Measurements from ENCODE around the gene SESN2.
"Not testable (repeated sequence)": the region's sequence is repeated elsewhere in the genome, so short reads cannot be mapped to it uniquely, and the experiment has no call there.

The SESN2 gene

DNA sequence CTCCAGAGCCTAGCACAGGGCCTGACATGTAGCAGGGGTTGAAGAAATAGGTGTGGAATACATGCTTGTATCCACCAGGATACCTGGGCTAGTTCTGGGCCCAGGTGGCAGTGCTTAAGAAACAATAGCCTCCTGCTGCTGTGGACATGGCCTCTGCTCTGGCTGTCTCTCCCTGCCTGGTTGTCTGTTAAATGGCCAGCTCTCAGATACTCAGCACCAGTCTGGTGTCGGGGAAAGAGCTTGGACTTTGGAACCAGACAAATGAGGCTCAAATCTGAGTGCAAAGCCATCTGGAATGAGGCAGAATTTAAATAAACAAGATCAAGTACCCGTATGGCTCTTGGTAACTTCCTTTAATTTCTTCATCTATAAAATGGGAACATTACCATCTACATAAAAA is 31.5 kb downstream of the SESN2 start:
- no peak for DNase-seq

- no peak for DNase-seq
Observed at GRCh38 chr1:28291711-28292110, 32.4 kb downstream of the SESN2 start.

DNA sequence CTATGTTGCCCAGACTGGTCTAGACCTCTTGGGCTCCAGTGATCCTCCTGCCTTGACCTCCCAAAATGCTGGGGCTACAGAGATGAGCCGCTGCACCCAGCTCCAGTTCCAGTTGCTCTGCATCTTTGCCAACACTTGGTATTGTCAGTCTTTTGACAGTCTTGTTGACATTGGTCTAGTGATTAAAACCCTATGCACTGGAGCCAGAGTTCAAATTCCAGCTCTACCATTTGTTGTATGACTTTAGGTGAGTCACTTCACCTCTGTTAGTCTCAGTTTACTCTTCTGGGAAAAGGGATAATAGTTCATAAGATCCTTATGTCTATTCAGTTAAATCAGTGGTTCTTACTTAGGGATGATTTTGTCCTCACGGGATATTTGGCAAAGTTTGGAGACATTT is 36.6 kb downstream of the SESN2 start:
- DNase-seq, result no peak

- no peak for DNase-seq
Observed at GRCh38 chr1:28296401-28297261, 37.3 kb downstream of the SESN2 start.

DNA sequence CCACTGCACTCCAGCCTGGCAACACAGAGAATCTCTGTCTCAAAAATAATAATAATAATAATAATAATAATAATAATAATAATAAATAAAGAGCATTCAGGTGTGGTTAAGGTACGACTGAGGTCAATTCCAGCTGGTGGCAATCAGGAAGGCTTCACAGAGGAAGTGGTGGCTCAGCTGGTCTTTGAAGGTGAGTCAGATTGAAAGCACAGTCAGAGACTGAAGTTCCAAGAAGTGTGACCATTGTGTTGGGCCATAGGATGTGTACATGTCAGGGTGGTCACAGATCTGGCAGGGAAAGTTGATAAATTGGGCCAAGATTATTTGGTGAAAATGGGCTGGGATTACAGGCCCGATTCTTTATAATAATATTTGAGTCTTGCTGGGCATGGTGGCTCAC is 38.5 kb downstream of the SESN2 start:
- peak; percentile 61 for DNase-seq

DNA sequence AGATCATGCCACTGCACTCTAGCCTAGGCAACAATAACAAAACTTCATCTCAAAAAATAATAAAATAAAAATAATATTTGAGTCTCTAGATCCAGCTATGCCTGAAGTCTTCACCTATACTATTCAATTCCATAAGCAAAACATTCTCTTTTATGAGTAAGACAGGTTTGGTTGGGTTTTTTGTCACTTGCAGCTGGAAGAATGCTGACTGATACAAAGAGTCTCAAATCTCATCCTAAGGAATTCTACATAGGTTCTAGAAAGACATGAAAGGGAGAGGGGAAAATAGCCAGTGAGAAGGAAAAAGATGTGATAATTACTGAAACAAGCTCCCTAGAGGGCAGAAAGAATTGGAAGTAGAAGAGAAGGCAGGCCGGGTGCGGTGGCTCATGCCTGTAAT is 39.1 kb downstream of the SESN2 start:
- no peak for DNase-seq

GRCh38 chr1:28301368-28302174 is 42.3 kb downstream of the SESN2 start:
- DNase-seq, result no peak

DNA sequence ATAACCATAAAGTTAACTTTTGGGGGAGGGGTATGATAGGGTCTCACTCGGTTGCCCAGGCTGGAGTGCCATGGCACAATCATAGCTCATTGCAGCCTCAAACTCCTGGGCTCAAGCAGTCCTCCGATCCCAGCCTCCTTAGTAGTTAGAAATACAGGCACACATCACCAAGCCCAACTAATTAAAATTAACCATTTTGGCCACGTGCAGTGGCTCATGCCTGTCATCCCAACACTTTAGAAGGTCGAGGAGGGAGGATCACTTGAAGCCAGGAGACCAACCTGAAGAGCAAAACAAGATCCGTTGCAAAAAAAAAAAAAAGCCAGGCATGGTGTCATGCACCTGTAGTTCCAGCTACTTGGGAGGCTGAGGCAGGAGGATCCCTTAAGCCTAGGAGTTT is 42.9 kb downstream of the SESN2 start:
- DNase-seq, result no peak

DNA sequence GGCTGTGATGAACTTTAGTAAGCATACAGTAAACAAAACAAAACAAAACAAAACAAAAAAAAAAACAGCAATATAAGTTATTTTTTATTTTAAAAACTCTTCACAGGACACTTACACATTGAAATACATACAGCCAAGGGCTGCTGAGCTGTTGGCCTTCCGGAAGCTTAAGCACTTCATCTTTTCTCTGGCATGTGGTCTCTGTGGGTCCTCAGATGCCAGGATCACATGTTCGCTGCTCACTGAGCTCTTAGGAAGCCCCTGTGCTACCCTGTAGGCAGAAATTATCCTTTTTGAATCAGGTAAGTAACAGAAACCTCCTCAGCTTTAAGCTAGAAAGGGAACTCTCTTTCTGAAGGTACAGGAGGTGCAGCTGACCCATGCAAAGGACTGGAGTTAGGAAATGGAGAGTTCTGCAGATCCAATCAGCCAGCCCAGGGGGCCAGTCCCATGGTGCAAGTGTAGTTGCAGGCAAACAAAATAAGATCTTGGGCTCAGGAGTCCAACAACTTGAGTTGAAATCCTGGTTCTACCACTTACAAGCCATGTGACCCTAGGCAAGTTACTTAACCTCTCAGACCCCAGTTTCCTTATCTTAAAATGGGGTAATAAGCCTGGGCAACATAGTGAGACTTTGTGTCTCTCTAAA is 47.1 kb downstream of the SESN2 start:
- no peak for DNase-seq

- no peak for DNase-seq
Observed at GRCh38 chr1:28308750-28309149, 49.4 kb downstream of the SESN2 start.

DNA sequence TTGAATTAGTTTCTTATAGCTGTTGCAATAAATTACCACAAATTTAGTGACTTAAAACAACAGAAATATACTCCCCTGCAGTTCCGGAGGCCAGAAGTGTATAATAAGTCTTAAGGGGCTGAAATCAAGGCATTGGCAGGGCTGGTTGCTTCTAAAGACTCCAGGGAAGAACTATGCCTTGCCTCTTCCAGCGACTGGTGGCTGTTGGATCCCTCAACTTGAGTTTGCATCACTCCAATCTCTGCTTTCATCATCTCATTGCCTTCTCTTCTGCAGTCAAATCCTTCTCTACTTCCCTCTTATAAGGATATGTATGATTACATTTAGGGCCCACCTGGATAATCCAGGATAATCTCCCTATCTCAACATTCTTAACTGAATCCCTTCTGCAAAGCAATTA is 50.4 kb downstream of the SESN2 start:
- DNase-seq, result no peak

- no peak for DNase-seq
Observed at GRCh38 chr1:28313702-28314546, 54.6 kb downstream of the SESN2 start.

- DNase-seq, result no peak
Observed at GRCh38 chr1:28314547-28314941, 55.2 kb downstream of the SESN2 start.

GRCh38 chr1:28317014-28317413 is 57.7 kb downstream of the SESN2 start:
- DNase-seq, result no peak

- no peak for DNase-seq
Observed at GRCh38 chr1:28322194-28322593, 62.9 kb downstream of the SESN2 start.

- no peak for DNase-seq
Observed at GRCh38 chr1:28323720-28324119, 64.4 kb downstream of the SESN2 start.

- DNase-seq, result no peak
Observed at GRCh38 chr1:28326515-28326914, 67.2 kb downstream of the SESN2 start.

DNA sequence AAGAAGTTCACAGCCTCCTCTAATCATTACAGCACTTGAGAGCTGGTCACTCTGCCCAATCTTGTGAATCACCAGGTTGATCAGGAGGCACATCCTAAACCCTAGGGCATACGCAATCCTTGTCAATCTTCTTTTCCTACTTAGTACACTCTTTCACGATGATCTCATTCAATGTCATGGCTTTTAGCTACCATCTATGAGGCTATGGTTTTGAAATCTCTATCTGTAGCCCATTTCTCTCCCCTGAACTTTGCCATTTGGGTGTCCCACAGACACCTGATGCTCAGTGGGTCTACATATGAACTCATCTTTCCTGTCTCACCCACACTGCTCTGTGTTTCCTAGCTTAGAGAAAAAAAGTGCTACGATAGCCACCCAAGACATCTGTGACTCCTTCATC is 67.7 kb downstream of the SESN2 start:
- no peak for DNase-seq

GRCh38 chr1:28327431-28327830 is 68.1 kb downstream of the SESN2 start:
- not testable (repeated sequence) for DNase-seq

DNA sequence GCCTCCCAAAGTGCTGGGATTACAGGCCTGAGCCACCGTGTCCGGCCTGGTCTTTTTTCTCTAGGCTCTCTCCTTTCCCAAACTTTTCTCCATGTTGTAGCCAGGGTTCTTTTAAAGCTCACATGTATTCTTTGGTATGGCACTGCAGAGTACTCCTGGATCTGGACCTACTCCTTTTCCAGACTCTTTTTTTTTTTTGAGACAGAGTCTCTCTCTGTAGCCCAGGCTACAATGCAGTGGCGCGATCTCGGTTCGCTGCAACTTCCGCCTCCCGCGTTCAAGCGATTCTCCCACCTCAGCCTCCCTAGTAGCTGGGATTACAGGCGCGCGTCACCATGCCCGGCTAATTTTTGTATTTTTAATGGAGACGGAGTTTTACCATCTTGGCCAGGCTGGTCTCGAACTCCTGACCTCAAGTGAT is 68.9 kb downstream of the SESN2 start:
- DNase-seq, result no peak

GRCh38 chr1:28329395-28330153 is 70.3 kb downstream of the SESN2 start:
- peak; percentile 49 for DNase-seq
